ENCODE measurements around the gene PROB1.
"Not testable (repeated sequence)": the region's sequence is repeated elsewhere in the genome, so short reads cannot be mapped to it uniquely, and the experiment has no call there.

The PROB1 gene

DNA sequence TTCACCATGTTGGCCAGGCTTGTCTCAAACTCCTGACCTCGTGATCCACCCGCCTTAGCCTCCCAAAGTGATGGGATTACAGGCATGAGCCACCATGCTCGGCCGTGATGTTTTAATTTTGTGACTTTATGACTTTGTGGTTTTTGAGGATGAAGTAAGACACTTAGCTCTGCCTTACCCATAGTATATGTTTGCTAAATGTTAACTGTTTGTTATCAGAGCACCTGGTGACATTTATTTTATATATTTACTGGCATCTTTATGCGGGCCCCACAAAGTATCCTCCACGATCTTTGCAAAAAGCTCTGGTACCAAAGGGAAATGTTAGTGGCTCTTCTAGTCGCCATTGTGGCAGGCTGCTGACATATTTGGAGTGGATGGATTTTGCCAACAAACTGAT is 18.5 kb downstream of the PROB1 start:
- Histone ChIP-seq H3K27ac (ENCODE audit: low read depth, low read length, severe bottlenecking) (no peak overlapping the region), H3K4me1 (ENCODE audit: control insufficient read depth, insufficient read depth, low read length, poor library complexity, severe bottlenecking) (no peaks in the 10 kb centered on the region), H3K9me3 (ENCODE audit: control insufficient read depth, low read length) (no peaks in the 10 kb centered on the region), H3K4me3 (ENCODE audit: extremely low read depth, insufficient read depth, low read length, poor library complexity, severe bottlenecking) (no peak overlapping the region), H3K36me3 (ENCODE audit: control insufficient read depth, insufficient read depth, low read length) (peaks cover 34% of the 10 kb centered on the region)
- 90 to 97% methylated on average over 2 to 5 of the region's 7 CpGs for WGBS, 2 experiments (ENCODE audit: insufficient coverage in 2 of 2)

DNA sequence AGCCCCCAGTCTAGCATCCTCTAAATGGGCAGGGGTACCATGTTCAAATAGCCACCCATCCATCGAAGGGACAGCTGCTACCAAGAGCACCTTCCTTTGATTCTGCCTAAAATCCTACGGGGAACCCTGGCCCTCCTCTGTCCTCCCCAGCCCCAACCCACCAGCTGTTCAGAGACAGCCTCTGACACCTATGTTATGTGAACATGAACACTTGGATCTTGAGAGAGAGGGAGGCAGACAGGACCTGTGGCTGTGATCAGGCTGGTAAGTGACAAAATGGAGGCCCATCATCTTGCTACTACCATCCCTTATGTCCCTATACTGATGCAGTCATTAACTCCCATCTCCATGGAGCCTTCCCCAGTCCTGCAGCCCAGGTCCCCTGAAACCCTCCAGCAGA is 20.0 kb downstream of the PROB1 start:
- no peaks in the 10 kb centered on the region for H3K9me3 ChIP-seq (ENCODE audit: control insufficient read depth, low read length)
- WGBS, 2 experiments (ENCODE audit: insufficient coverage in 2 of 2), result 88% methylated on average over 2 of the region's 2 CpGs; no CpG with 5 or more reads in 1 of the 2 experiments
- H3K27ac ChIP-seq (ENCODE audit: low read depth, low read length, severe bottlenecking), result no peak overlapping the region
- no peaks in the 10 kb centered on the region for H3K4me1 ChIP-seq (ENCODE audit: control insufficient read depth, insufficient read depth, low read length, poor library complexity, severe bottlenecking)
- peaks cover 46% of the 10 kb centered on the region for H3K36me3 ChIP-seq (ENCODE audit: control insufficient read depth, insufficient read depth, low read length)
- H3K4me3 ChIP-seq (ENCODE audit: extremely low read depth, insufficient read depth, low read length, poor library complexity, severe bottlenecking), result no peak overlapping the region

DNA sequence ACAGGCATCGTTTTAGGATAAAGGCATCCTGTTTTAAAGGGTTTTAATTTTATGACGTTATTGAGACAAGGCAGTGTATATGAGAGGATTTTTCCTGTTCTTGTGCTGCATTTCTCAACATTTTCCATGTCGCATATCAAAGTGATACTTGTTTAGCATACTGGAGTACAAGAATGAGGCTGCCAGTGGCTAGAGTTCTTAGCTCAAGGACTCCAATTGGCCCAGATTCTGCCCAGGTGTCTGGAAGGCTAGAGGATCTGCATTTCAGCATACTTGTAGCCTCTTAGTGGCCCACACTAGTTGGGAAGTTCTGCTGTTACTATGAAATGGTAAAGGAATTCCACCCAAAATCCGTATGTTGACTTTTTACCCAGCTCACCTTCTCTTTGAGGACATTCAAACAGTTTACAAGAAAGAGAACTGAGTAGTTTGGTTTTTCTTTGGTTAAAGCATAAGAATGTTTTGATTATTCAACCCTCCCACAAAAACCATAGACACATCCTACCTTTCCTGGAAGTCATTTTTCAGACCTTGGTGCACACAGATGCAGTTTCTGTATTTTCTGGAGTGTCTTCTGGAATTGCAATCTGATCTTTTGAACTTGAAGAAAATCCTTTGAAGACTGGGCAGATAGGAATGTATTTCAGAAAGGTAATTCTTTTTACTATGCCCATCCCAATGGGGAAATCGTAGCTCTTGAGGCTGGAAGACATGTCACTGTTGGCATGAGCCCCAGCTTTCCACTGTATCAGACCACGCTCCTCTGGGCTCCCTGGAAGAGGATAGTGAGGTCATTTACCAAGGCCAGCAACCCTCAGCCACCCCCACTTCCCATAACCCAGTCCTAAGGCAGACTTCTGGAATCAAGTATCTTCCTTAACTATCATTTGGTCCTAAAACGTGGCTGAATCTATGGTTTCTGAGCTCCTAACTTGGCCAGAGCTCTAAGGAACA is 23.1 kb downstream of the PROB1 start:
- peaks cover 70% of the 10 kb centered on the region for H3K36me3 ChIP-seq (ENCODE audit: control insufficient read depth, insufficient read depth, low read length)
- no peaks in the 10 kb centered on the region for H3K4me1 ChIP-seq (ENCODE audit: control insufficient read depth, insufficient read depth, low read length, poor library complexity, severe bottlenecking)
- WGBS, 2 experiments (ENCODE audit: insufficient coverage in 2 of 2), result 86 to 98% methylated on average over 3 to 4 of the region's 7 CpGs
- no peaks in the 10 kb centered on the region for H3K9me3 ChIP-seq (ENCODE audit: control insufficient read depth, low read length)
- no peak overlapping the region for H3K27ac ChIP-seq (ENCODE audit: low read depth, low read length, severe bottlenecking)
- no peak overlapping the region for H3K4me3 ChIP-seq (ENCODE audit: extremely low read depth, insufficient read depth, low read length, poor library complexity, severe bottlenecking)

DNA sequence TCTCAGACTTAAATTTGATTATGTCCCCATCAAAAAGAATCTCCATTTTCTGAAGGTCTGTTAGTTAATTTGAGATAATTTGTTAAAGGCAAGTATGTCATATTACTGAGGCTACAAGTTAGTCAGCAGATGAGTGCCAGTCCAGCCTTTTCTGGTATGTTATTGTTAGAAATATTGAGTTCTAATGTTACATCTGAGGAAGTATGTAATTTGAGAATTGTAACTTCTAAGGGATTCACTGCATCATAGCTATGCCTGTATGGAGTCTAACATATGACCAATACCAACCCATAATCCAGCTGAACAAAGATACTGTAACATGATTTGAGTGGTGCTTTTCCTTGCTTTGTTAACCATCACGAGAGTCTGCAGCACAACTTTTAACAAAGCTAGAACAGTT is 25.7 kb downstream of the PROB1 start:
- WGBS, 2 experiments (ENCODE audit: insufficient coverage in 2 of 2), result no CpG with 5 or more reads among the region's 1 CpG
- H3K4me3 ChIP-seq (ENCODE audit: extremely low read depth, insufficient read depth, low read length, poor library complexity, severe bottlenecking), result no peak overlapping the region
- peaks cover 79% of the 10 kb centered on the region for H3K36me3 ChIP-seq (ENCODE audit: control insufficient read depth, insufficient read depth, low read length)
- H3K9me3 ChIP-seq (ENCODE audit: control insufficient read depth, low read length), result no peaks in the 10 kb centered on the region
- H3K27ac ChIP-seq (ENCODE audit: low read depth, low read length, severe bottlenecking), result no peak overlapping the region
- H3K4me1 ChIP-seq (ENCODE audit: control insufficient read depth, insufficient read depth, low read length, poor library complexity, severe bottlenecking), result no peaks in the 10 kb centered on the region

DNA sequence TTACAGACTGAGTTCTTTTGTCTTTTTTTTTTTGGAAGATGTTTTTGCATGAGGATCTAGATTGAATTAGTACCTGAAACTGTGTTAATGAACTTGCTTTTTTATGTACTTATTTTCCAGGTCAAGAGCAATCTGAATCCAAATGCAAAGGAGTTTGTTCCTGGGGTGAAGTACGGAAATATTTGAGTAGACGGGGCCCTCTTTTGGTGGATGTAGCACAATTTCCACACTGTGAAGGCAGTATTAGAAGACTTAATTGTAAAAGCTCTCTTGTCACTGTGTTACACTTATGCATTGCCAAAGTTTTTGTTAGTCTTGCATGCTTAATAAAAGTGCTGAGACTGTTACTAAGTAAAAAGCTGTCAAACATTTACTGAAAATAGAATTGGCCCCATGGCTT is 26.3 kb downstream of the PROB1 start:
- Histone ChIP-seq H3K4me3 (ENCODE audit: extremely low read depth, insufficient read depth, low read length, poor library complexity, severe bottlenecking) (no peak overlapping the region), H3K4me1 (ENCODE audit: control insufficient read depth, insufficient read depth, low read length, poor library complexity, severe bottlenecking) (no peaks in the 10 kb centered on the region), H3K36me3 (ENCODE audit: control insufficient read depth, insufficient read depth, low read length) (peaks cover 82% of the 10 kb centered on the region), H3K27ac (ENCODE audit: low read depth, low read length, severe bottlenecking) (no peak overlapping the region), H3K9me3 (ENCODE audit: control insufficient read depth, low read length) (no peaks in the 10 kb centered on the region)
- WGBS, 2 experiments (ENCODE audit: insufficient coverage in 2 of 2), result 70 to 80% methylated on average over 1 to 2 of the region's 2 CpGs

DNA sequence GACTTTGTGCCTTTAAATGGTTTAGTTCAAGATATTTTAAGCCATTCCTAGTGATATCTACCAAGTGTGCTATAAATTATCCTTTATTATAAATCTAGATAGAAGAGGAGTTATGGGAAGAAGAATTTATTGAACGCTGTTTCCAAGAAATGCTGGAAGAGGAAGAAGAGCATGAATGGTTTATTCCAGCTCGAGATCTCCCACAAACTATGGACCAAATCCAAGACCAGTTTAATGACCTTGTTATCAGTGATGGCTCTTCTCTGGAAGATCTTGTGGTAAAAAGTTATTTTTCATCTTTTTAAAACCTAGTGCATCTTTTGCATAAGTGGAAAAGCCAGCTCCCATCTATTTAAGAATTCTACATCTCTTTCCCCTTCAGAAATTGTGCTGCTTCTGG is 30.4 kb downstream of the PROB1 start:
- Histone ChIP-seq H3K4me1 (ENCODE audit: control insufficient read depth, insufficient read depth, low read length, poor library complexity, severe bottlenecking) (no peaks in the 10 kb centered on the region), H3K27ac (ENCODE audit: low read depth, low read length, severe bottlenecking) (no peak overlapping the region), H3K9me3 (ENCODE audit: control insufficient read depth, low read length) (no peaks in the 10 kb centered on the region), H3K36me3 (ENCODE audit: control insufficient read depth, insufficient read depth, low read length) (peaks cover 76% of the 10 kb centered on the region), H3K4me3 (ENCODE audit: extremely low read depth, insufficient read depth, low read length, poor library complexity, severe bottlenecking) (no peak overlapping the region)
- 100% methylated on average over 1 of the region's 2 CpGs; no CpG with 5 or more reads in 1 of the 2 experiments for WGBS, 2 experiments (ENCODE audit: insufficient coverage in 2 of 2)

DNA sequence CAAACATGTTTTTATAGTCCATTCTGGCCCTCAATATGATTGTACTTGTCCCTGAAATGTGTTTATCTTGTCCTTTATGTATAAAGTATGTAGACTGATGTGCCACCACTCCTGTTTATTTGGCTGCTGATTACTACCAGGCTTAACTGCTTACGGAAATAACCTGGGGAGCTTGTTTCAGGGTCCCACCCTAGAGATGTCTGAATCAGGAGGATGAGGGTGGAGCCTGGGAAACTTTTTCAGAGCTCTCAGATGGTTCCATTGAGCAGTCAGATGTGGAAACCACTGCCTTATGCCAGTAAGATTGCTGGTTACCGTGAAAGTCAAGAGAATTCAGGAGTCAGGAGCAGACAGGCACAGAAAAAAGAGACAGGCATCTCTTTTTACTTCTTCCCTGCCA is 31.0 kb downstream of the PROB1 start:
- no peaks in the 10 kb centered on the region for H3K9me3 ChIP-seq (ENCODE audit: control insufficient read depth, low read length)
- H3K4me1 ChIP-seq (ENCODE audit: control insufficient read depth, insufficient read depth, low read length, poor library complexity, severe bottlenecking), result no peaks in the 10 kb centered on the region
- 100% methylated on average over 1 of the region's 2 CpGs for WGBS, 2 experiments (ENCODE audit: insufficient coverage in 2 of 2)
- no peak overlapping the region for H3K27ac ChIP-seq (ENCODE audit: low read depth, low read length, severe bottlenecking)
- peaks cover 75% of the 10 kb centered on the region for H3K36me3 ChIP-seq (ENCODE audit: control insufficient read depth, insufficient read depth, low read length)
- H3K4me3 ChIP-seq (ENCODE audit: extremely low read depth, insufficient read depth, low read length, poor library complexity, severe bottlenecking), result no peak overlapping the region

DNA sequence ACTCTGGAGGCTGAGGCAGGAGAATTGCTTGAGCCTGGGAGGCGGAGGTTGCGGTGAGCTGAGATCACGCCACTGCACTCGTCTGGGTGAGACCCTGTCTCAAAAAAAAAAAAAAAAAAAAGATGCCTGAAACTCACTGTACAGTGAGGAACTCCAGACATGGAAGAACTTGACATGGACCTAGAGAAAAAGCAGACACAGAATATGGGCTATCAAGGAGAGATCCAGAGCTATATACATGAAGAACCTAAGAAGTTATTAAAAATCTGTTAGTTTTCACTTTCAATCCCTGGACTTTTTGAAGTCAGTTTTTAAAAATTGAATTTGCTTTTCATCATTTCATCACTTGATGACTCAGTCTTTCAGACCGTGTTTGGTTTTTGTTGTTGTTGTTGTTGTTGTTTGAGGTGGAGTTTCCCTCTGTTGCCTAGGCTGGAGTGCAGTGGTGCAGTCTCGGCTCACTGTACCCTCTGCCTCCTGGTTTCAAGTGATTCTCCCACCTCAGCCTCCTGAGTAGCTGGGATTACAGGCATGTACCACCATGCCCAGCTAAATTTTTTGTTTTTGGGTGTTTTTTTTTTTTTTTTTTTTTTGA is 33.0 kb downstream of the PROB1 start:
- H3K4me1 ChIP-seq (ENCODE audit: control insufficient read depth, insufficient read depth, low read length, poor library complexity, severe bottlenecking), result no peaks in the 10 kb centered on the region
- H3K9me3 ChIP-seq (ENCODE audit: control insufficient read depth, low read length), result no peaks in the 10 kb centered on the region
- no peak overlapping the region for H3K27ac ChIP-seq (ENCODE audit: low read depth, low read length, severe bottlenecking)
- WGBS, 2 experiments (ENCODE audit: insufficient coverage in 2 of 2), result 100% methylated on average over 1 to 4 of the region's 6 CpGs
- no peak overlapping the region for H3K4me3 ChIP-seq (ENCODE audit: extremely low read depth, insufficient read depth, low read length, poor library complexity, severe bottlenecking)
- peaks cover 73% of the 10 kb centered on the region for H3K36me3 ChIP-seq (ENCODE audit: control insufficient read depth, insufficient read depth, low read length)

DNA sequence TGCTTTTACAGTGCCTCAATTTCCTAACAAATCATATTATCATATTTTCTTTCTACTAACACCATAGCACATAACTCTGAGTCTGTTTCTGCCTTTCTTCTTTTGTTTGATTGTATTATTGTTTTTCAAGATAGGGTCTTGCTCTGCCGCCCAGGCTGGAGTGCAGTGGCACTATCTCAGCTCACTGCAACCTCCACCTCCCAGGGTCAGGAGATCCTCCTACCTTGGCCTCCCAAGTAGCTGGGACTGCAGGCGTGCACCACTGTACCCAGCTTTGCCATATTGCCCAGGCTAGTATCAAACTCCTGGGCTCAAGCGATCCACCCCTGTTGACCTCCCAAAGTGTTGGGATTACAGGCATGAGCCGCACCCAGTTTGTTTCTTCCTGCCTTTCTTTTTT is 34.5 kb downstream of the PROB1 start:
- no peaks in the 10 kb centered on the region for H3K4me1 ChIP-seq (ENCODE audit: control insufficient read depth, insufficient read depth, low read length, poor library complexity, severe bottlenecking)
- peaks cover 67% of the 10 kb centered on the region for H3K36me3 ChIP-seq (ENCODE audit: control insufficient read depth, insufficient read depth, low read length)
- H3K9me3 ChIP-seq (ENCODE audit: control insufficient read depth, low read length), result no peaks in the 10 kb centered on the region
- H3K27ac ChIP-seq (ENCODE audit: low read depth, low read length, severe bottlenecking), result no peak overlapping the region
- 95 to 97% methylated on average over 3 to 4 of the region's 4 CpGs for WGBS, 2 experiments (ENCODE audit: insufficient coverage in 2 of 2)
- no peak overlapping the region for H3K4me3 ChIP-seq (ENCODE audit: extremely low read depth, insufficient read depth, low read length, poor library complexity, severe bottlenecking)

DNA sequence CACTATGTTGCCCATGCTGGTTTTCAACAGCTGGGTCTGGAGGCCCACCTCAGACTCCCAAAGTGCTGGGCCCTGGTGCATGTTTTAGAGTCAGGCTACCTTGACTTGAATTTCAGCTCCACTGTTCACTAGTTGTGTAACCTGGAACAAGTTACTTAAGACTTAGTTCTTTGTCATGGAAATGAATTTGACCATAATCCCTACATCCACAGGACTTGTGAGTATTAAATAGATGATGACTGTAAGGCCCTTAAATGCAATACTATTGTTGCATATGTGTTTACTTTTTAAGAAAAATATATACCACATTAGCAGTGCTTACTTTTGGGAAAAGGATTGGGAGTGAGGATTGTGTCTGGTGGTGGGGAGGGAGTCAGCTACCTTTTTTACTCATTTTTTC is 36.8 kb downstream of the PROB1 start:
- H3K27ac ChIP-seq (ENCODE audit: low read depth, low read length, severe bottlenecking), result no peak overlapping the region
- H3K9me3 ChIP-seq (ENCODE audit: control insufficient read depth, low read length), result no peaks in the 10 kb centered on the region
- no peak overlapping the region for H3K4me3 ChIP-seq (ENCODE audit: extremely low read depth, insufficient read depth, low read length, poor library complexity, severe bottlenecking)
- H3K36me3 ChIP-seq (ENCODE audit: control insufficient read depth, insufficient read depth, low read length), result peaks cover 71% of the 10 kb centered on the region
- no peaks in the 10 kb centered on the region for H3K4me1 ChIP-seq (ENCODE audit: control insufficient read depth, insufficient read depth, low read length, poor library complexity, severe bottlenecking)

DNA sequence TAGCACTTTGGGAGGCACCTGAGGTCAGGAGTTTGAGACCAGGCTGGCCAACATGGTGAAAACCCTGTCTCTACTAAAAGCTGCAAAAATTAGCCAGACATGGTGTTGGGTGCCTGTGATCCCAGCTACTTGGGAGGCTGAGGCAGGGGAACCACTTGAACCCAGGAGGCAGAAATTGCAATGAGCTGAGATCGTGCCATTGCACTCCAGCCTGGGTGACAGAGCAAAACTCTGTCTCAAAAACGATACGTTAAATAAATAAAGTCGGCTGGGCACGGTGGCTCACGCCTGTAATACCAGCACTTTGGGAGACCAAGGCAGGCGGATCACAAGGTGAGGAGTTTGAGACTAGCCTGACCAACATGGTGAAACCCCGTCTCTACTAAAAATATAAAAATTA is 39.0 kb downstream of the PROB1 start:
- not testable (repeated sequence) for H3K4me1 ChIP-seq (ENCODE audit: control insufficient read depth, insufficient read depth, low read length, poor library complexity, severe bottlenecking)

More for the DNA sequence above, 39.0 kb downstream of the PROB1 start:
- H3K36me3 ChIP-seq (ENCODE audit: control insufficient read depth, insufficient read depth, low read length), result peaks cover 74% of the 10 kb centered on the region
- WGBS, 2 experiments (ENCODE audit: insufficient coverage in 2 of 2), result 92 to 97% methylated on average over 7 to 8 of the region's 8 CpGs
- H3K9me3 ChIP-seq (ENCODE audit: control insufficient read depth, low read length); H3K4me3 ChIP-seq (ENCODE audit: extremely low read depth, insufficient read depth, low read length, poor library complexity, severe bottlenecking); H3K27ac ChIP-seq (ENCODE audit: low read depth, low read length, severe bottlenecking): not testable (repeated sequence)

Data from mesodermal cell (in vitro differentiated cells).